ENCODE measurements around the gene BRME1. TPM values are rescaled to one million over a fixed set of nuclear protein-coding genes. Genes with fewer than 3 reads are reported as not detected.

Gene BRME1
- total RNA-seq, 1 experiment from 2014 or later, result 6.7 TPM

GRCh38 chr19:13931391-13932148 lies 25.7 kb upstream of the BRME1 start:
- no peak for DNase-seq

More at GRCh38 chr19:13931391-13932148, 25.7 kb upstream of the BRME1 start:
- H3K14ac ChIP-seq (ENCODE audit: insufficient read depth, low read length), result no peak overlapping the region
- H3K18ac ChIP-seq (ENCODE audit: insufficient read length, low read depth, low read length), result no peak overlapping the region
- Mint-ChIP-seq H3K27me3 (ENCODE audit: low read depth) (no peaks in the 10 kb centered on the region; the same call in 1 of the 2 replicates), H3K36me3 (ENCODE audit: insufficient read depth in 1 of 3, low read depth in 3 of 3) (peaks cover 11 to 22% (median 19%) of the 10 kb centered on the region in 3 experiments; a peak in 6 of 7 replicates), H3K27ac (no peak overlapping the region), H3K4me3 (no peak overlapping the region), H3K4me1 (peaks cover 10 to 23% of the 10 kb centered on the region in 2 experiments), H3K9me3 (no peaks in the 10 kb centered on the region)
- H2BK120ac ChIP-seq (ENCODE audit: low read depth, low read length, poor library complexity, severe bottlenecking), result no peak overlapping the region
- no peak overlapping the region for H3K56ac ChIP-seq (ENCODE audit: insufficient read length, low read depth, low read length)
- H3K79me2 ChIP-seq (ENCODE audit: insufficient read depth, low read length), result no peaks in the 10 kb centered on the region
- H3K4me1 ChIP-seq (ENCODE audit: insufficient read depth, low read length), result peaks cover 3% of the 10 kb centered on the region; the same call in 1 of the 2 replicates
- no peak overlapping the region for H3K27ac ChIP-seq (ENCODE audit: insufficient read length, low read depth, low read length)
- no peak overlapping the region for H3K23ac ChIP-seq (ENCODE audit: insufficient read length, low read depth, low read length)
- H4K5ac ChIP-seq (ENCODE audit: insufficient read length, low read depth, low read length), result no peak overlapping the region
- no peaks in the 10 kb centered on the region for H3K9me3 ChIP-seq (ENCODE audit: control insufficient read depth, low read depth, low read length)
- H2BK20ac ChIP-seq (ENCODE audit: low read depth, low read length, poor library complexity, severe bottlenecking), result no peak overlapping the region
- H2BK15ac ChIP-seq (ENCODE audit: low read depth, low read length), result no peak overlapping the region
- no peak overlapping the region for H2AFZ ChIP-seq (ENCODE audit: low read length)
- H3K4ac ChIP-seq (ENCODE audit: low read depth, low read length), result no peak overlapping the region
- no peak overlapping the region for H4K8ac ChIP-seq (replicated peaks; ENCODE audit: insufficient read length, low read depth, low read length)
- H3T11ph ChIP-seq (ENCODE audit: low read length), result no peak overlapping the region
- H4K20me1 ChIP-seq (ENCODE audit: control insufficient read depth, insufficient read depth, insufficient read length), result peaks cover 5% of the 10 kb centered on the region
- H3K79me1 ChIP-seq (ENCODE audit: insufficient read depth, low read depth, low read length, poor library complexity, severe bottlenecking), result no peaks in the 10 kb centered on the region
- H3K23me2 ChIP-seq (ENCODE audit: insufficient read length, low read depth, low read length, poor library complexity, severe bottlenecking), result no peaks in the 10 kb centered on the region
- TF ChIP-seq, protein P1, sequence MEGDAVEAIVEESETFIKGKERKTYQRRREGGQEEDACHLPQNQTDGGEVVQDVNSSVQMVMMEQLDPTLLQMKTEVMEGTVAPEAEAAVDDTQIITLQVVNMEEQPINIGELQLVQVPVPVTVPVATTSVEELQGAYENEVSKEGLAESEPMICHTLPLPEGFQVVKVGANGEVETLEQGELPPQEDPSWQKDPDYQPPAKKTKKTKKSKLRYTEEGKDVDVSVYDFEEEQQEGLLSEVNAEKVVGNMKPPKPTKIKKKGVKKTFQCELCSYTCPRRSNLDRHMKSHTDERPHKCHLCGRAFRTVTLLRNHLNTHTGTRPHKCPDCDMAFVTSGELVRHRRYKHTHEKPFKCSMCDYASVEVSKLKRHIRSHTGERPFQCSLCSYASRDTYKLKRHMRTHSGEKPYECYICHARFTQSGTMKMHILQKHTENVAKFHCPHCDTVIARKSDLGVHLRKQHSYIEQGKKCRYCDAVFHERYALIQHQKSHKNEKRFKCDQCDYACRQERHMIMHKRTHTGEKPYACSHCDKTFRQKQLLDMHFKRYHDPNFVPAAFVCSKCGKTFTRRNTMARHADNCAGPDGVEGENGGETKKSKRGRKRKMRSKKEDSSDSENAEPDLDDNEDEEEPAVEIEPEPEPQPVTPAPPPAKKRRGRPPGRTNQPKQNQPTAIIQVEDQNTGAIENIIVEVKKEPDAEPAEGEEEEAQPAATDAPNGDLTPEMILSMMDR (conservative IDR thresholded peaks at IDR 0.05), result no peak
- no peak overlapping the region for H4K91ac ChIP-seq (ENCODE audit: insufficient read length, low read depth, low read length)
- H3K27me3 ChIP-seq (ENCODE audit: insufficient read depth, low read length), result no peaks in the 10 kb centered on the region
- no peak overlapping the region for H2AK5ac ChIP-seq (ENCODE audit: insufficient read length, low read length)
- no peak overlapping the region for H3K4me2 ChIP-seq (ENCODE audit: insufficient read depth, insufficient read length, low read length)
- no peak overlapping the region for H3K9ac ChIP-seq (ENCODE audit: extremely low read depth, insufficient read length, low read length)
- H2BK5ac ChIP-seq (ENCODE audit: insufficient read length, low read length), result no peak overlapping the region
- WGBS (ENCODE audit: extremely low coverage, insufficient read length, low lambda C conversion rate), result no CpG with 5 or more reads among the region's 30 CpGs
- no peak overlapping the region for H2BK12ac ChIP-seq (ENCODE audit: insufficient read length, low read depth, low read length)
